PC-3 (cell line): ENCODE results near the gene CFAP46.
"Not testable (repeated sequence)": the region's sequence is repeated elsewhere in the genome, so short reads cannot be mapped to it uniquely, and the experiment has no call there.

Experiments
- EZH2 ChIP-seq: fragments of 300-600 bp; sonication (generic); IDR thresholded peaks from one replicate; pipeline ENCODE4 v1.6.1; 2017; ENCODE audit warnings: antibody characterized with exemption, mild to moderate bottlenecking, low read length; ENCODE audit not compliant: unreplicated experiment
- TF ChIP-seq, protein P1 (sequence below): fragments of 300-600 bp; sonication (generic); conservative IDR thresholded peaks from 2 replicates; pipeline ENCODE4 v1.5.1; 2017; ENCODE audit warnings: antibody characterized with exemption, low read depth, mild to moderate bottlenecking, low read length

DNA sequence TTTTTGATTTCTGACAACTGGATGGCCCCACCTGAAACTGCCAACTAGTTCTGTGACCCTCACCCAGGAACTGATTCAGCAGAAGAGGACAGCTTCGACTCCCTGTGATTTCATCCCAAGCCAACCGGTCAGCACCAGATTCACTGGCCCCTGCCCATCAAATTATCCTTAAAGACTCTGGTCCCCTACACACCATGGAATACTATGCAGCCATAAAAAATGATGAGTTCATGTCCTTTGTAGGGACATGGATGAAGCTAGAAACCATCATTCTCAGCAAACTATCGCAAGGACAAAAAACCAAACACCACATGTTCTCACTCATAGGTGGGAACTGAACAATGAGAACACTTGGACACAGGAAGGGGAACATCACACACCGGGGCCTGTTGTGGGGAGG, 13.9 kb upstream of the CFAP46 start:
- TF ChIP-seq, protein P1, sequence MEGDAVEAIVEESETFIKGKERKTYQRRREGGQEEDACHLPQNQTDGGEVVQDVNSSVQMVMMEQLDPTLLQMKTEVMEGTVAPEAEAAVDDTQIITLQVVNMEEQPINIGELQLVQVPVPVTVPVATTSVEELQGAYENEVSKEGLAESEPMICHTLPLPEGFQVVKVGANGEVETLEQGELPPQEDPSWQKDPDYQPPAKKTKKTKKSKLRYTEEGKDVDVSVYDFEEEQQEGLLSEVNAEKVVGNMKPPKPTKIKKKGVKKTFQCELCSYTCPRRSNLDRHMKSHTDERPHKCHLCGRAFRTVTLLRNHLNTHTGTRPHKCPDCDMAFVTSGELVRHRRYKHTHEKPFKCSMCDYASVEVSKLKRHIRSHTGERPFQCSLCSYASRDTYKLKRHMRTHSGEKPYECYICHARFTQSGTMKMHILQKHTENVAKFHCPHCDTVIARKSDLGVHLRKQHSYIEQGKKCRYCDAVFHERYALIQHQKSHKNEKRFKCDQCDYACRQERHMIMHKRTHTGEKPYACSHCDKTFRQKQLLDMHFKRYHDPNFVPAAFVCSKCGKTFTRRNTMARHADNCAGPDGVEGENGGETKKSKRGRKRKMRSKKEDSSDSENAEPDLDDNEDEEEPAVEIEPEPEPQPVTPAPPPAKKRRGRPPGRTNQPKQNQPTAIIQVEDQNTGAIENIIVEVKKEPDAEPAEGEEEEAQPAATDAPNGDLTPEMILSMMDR, result not testable (repeated sequence)
- TF ChIP-seq EZH2, result not testable (repeated sequence)
